ENCODE data around the gene KAZN. TPM values are rescaled to one million over a fixed set of nuclear protein-coding genes. Genes with fewer than 3 reads are reported as not detected.

Gene KAZN
- total RNA-seq, 1 donor from 2014 or later, result 9.6 TPM

GRCh38 chr1:15064217-15064929 lies 465.9 kb downstream of the KAZN start:
- no peak for DNase-seq

GRCh38 chr1:15065291-15065690 lies 466.8 kb downstream of the KAZN start:
- DNase-seq, result no peak

DNA sequence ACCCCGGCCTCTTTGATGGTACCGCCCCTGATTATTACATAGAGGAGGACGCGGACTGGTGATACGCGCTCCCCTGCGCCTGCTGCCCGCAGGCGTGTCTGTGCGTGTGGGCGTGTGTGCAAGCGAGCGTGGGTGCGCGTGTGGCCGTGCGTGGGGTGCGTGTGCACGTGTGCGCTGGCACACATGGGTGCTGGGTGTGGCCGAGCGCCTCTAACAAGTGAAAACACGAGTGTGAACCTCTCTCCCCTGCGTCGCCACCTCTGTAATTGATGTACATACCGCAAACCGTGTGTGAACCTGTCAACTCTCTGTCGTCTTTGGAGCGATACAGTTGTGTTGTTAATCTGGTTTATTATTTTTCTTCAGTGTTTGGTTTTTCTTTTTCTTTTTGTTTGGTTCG lies 467.3 kb downstream of the KAZN start:
- DNase-seq, result no peak

DNA sequence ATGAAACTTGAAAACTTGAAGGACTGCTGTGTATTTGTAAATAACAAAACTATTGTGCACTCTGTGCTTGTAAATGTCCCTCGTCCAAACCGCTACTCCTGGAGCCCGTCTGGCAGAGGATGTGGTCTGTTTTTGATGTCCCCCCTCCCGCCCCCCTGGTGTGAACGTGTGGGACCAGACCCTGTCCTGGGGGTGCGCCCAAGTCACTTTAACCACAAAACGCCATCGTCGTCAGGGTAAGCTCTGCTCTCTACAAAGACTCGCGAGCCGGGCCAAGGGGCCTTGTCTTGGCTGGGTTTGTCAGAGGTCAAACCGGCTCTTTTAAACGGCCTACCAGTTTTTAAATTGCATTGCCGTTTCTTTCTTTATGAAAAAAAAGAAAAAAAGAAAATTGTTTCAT lies 467.7 kb downstream of the KAZN start:
- no peak for DNase-seq

- no peak for DNase-seq
These were observed 468.7 kb downstream of the KAZN start for GRCh38 chr1:15067148-15067547.

DNA sequence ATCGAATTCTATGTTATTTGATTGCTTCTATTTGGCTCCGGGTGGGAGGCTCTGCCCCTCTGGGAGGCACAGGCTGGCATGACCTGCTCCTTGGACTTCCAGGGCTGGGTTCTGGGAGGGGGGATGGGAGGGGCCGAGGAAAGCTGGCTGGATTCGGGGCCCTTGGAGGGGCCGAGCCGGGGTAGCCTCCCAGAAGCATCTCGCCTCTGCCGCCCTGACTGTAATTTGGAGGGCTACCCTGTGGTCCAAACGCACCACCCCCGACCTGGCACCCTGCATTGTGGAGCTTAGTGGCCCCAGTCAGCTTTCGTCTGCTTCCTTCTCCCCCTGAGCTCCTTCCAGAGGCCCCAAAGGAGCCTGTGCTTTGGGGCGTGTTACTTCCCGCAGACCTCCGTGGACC lies 469.7 kb downstream of the KAZN start:
- no peak for DNase-seq

DNA sequence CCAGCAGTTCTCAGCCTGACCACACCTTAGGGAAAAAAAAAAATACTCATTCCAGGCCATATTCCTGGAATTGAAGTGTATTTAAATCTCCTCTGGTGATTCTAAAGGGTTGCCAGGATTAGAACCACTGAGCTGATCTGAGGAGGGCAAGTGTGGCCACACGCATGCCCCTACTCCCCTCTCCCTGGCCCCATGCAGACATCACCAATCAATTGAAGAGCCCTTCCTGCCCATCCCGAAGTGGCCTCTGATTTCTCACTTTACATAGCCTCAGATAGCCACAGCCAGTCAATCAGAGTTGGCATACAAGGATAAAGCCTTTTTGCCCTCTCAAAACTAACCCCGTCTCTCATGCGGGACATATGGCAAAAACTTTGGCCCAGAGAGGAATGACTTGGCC lies 470.5 kb downstream of the KAZN start:
- no peak for DNase-seq

DNA sequence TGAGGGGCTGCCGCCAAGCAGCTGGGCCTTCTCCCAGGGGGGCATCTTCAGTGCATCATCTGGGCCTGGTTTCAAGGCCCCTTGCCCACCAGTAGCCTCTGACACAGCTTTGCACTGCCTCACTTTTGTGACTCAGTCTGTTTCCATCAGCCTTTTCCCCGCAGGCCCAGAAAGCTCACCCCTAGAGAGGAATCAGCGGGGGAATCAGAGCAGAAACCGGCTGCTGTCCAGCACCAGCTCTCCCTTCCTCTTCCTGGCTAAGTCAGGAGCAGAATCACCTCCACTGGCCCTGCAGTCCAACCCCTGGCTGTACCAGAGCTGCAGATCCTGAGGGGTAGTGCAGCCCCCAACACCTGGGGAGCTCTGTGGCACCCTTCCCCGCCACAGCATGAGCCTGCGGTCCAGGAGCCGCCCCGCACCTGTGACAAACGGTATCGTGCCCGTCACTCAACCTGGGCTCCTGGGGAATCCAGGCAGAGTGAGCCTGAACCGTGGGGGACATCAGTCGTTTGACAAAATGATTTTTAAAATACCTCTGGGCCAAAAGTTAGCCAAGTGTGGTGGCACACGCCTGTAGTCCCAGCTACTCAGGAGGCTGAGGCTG lies 471.8 kb downstream of the KAZN start:
- no peak for DNase-seq

- DNase-seq, result no peak
These were observed 473.5 kb downstream of the KAZN start for GRCh38 chr1:15071936-15072335.

- DNase-seq, result no peak
These were observed 475.4 kb downstream of the KAZN start for GRCh38 chr1:15073799-15074308.

GRCh38 chr1:15075175-15075574 lies 476.7 kb downstream of the KAZN start:
- DNase-seq, result no peak

DNA sequence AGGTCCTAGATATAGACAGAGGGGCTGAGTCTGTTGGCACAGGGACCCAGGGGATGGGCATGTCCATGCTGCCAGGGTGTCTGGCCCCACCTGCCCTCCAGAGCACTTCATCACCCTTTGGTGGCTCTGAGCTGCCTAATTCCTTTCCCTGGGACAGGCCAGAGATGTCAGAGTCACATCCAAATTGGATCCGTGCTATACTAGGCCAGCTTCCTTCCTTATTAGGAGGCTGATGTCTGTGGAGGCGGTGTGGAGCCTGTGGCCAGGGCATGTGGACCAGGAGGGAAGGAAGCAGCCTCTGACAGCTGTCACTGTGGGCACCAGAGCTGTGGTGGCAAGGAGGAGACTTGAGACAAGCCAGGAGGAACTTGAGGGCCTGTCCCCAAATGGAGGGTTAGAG lies 477.3 kb downstream of the KAZN start:
- no peak for DNase-seq

DNA sequence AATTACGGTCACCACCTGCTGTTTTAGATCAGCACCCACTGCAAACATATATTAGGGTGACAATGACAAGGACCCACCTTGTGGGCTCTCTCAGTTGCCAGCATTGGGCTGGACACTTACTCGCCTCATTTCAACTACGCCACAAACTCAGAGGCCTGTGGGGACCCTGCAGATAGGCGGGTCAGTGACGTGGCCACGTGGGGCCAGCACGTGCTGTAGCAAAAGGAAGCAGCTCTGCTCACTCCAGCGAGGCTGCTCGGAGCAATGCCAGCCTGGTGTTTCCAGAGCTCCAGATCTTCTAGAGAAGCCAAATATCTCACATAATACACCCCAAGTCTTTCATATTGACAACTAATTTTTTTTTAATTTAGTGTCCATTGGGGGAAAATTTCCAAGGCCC lies 478.3 kb downstream of the KAZN start:
- no peak for DNase-seq

DNA sequence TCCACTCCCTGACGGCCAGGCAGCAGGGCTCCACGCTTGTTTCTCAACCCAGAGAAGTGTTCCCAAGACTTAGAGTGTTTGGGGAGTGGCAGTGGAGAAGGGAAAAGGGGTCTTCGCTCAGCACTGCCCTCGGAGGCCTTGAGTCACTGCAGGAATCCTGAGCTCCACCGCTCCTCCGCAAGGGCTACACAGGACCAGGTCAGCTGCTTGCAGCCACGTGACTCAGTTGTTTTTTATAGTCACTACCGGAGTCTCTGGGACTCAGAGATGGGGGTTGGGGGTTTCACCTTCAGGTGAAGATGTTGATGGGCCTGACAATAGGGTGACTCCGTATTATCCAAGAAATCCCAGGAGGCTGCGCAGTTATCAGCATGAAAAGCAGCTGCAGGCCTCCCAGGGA lies 478.9 kb downstream of the KAZN start:
- DNase-seq, result no peak

DNA sequence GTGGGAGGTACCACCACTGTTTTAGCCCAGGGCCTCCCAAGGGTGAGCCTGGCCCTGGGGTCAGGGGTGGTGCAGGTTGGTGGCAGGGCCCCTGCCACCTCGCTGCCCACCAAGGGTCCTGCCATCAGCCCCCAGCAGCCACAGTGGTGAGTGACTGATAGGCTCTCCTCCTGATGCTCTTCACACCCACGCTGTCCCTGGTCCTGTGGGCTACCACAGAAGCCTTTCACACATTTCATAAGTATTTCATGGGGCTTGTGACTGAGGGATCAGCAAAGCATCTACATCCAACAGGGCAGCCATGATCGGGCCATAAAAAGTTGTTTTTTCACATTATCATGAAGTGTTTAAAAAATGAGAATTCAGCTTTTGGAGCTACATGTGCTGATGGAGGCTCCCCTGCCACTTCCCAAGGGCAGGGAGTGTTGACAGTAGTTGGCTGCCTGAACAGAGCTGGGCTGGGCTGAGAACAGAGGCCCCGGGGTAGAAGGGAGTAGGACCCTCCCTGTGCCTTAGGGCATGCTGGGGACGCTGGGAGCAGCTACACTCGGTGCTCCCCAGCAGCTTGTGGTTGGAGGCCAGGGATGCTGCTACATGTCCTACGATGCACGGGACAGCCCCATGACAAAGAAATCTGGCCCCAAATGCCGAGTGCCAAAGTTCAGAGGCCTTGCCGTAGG lies 482.0 kb downstream of the KAZN start:
- DNase-seq, result no peak

DNA sequence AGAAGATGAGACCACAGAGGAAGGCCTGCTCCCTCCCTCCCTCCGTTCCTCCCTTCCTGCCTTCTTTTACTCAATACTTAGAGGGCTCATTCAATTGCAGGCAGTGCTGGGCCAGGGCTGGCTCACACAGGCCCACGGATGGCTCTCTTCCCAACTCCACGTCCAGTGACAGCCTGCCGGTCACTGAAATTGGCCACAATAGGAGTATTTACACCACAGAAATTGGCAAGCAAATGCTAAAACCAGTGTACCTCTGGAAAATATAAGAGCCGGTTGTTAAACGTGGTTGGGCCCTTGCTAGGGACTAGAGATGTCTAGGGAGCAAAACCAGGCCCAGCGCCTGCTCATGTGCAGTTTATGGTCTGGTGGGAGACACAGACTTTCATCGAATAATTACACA lies 482.6 kb downstream of the KAZN start:
- DNase-seq, result peak; percentile 46

DNA sequence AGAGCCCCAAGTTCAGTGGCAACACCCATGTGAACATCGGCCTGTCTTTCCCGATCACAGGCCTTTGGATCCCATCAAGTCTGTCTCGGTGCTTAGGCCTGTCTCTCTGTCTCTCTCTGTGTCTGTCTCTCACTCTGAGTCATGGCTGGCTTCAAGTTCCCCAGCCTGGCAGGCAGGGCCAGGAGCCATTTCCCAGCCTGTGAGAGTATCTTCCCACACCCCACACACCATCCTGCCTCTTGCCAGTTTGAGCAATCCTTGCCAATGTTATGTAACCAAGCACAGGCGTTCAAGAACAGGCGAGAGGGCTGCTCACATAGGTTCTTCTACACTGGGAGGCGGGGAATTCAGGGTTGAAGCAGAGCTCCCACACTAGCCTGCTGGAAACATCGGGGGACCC lies 485.1 kb downstream of the KAZN start:
- DNase-seq, result no peak

DNA sequence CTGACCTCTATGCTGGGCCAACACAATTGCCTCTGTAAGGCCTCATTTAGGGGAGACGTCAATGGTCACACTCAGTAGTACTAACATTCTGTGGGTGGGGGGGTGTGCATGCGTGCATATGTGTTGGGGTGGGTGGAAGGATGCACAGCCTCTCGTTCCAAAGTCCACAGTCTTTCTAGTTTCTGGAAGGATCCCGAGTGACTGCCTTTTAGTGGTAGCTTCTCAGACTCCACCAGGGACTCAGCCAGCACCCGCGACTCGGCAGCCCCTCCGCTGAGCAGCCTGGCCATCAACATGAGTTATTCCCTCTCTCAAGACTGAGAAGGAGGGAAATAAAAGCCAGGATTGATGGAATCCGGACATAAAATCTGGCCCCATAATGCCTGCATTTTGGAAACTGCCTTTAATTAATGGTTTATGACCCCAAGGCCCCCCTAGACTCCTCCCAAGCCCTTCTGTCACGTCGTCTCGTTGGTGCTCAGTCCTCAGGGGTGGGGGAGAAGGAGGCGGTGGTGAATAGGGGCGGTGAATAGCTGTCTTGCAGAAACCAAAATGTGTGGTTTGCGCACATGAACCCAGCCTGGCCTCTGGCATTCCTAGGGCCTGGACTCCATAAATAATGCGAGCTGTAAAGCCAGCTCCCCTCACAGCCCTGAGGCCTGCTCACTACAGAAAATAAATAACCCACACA lies 489.9 kb downstream of the KAZN start:
- DNase-seq, result peak; percentile 23

- no peak for DNase-seq
These were observed 490.9 kb downstream of the KAZN start for GRCh38 chr1:15089258-15089992.

GRCh38 chr1:15090373-15090772 lies 491.9 kb downstream of the KAZN start:
- no peak for DNase-seq

- no peak for DNase-seq
These were observed 495.6 kb downstream of the KAZN start for GRCh38 chr1:15094056-15094455.

All from skin of body (tissue), 2 donors.